Measurements from ENCODE around the gene VPS72.

- TF ChIP-seq CTCF (IDR thresholded peaks at IDR 0.05) (no peak), EP300 (IDR thresholded peaks at IDR 0.05; ENCODE audit: low read depth) (no peak), POLR2A (IDR thresholded peaks at IDR 0.05) (no peak), POLR2AphosphoS5 (IDR thresholded peaks at IDR 0.05) (no peak)
Observed at GRCh38 chr1:151222130-151222529, 32.1 kb upstream of the VPS72 start.
